B cell (primary cell): ENCODE results near the gene WDR53. TPM values are rescaled to one million over a fixed set of nuclear protein-coding genes. Genes with fewer than 3 reads are reported as not detected.
"Not testable (repeated sequence)": the region's sequence is repeated elsewhere in the genome, so short reads cannot be mapped to it uniquely, and the experiment has no call there.

Source experiments
- ATAC-seq: fragments of 200-7000 bp; cut with Tn5 transposase; one replicate; pipeline ENCODE4 v1.10.0; 2021; ENCODE audit warnings: low read depth, mild to moderate bottlenecking, moderate number of reproducible peaks, moderate library complexity
- CTCF ChIA-PET: fragments of 350-600 bp; sonication (Branson Sonifier 250); formaldehyde crosslinking; loops from one replicate; lab custom pipeline; 2021; ENCODE audit warnings: antibody characterized with exemption, inconsistent platforms; lab: Charles Lee
- POLR2A ChIA-PET: fragments of 350-600 bp; sonication (Branson Sonifier 250); formaldehyde crosslinking; loops from one replicate; lab custom pipeline; 2021; ENCODE audit warnings: antibody characterized with exemption; lab: Charles Lee
- DNase-seq: peaks from one replicate; pipeline ENCODE4 v3.0.0; 2013
- H2AFZ ChIP-seq: 2 replicates; pipeline ENCODE4 v1.6.1; 2012; ENCODE audit warnings: mild to moderate bottlenecking, low read depth, low read length; ENCODE audit not compliant: insufficient read depth, poor library complexity, severe bottlenecking
- H3K27ac ChIP-seq, 2 donors: 1 replicate in 1 of 2; 2 replicates in 1 of 2; pipeline ENCODE4 v1.5.1; 2012 to 2013; ENCODE audit warnings: low read length in 2 of 2, mild to moderate bottlenecking in 2 of 2, moderate library complexity in 1 of 2
- H3K27me3 ChIP-seq, 4 experiments: fragments of 200-600 bp in 1 of 4; sonication (generic) in 1 of 4; replicated peaks in 1 of 4; 1 replicate in 2 of 4; 2 replicates in 2 of 4; pipeline versions ENCODE4 v1.6.1 to v1.7.0; 2013 to 2016; ENCODE audit warnings: low read length in 3 of 4, mild to moderate bottlenecking in 2 of 4, mixed read lengths in 1 of 4, moderate library complexity in 1 of 4; ENCODE audit not compliant: insufficient read depth in 4 of 4, control insufficient read depth in 3 of 4; ENCODE audit errors: control extremely low read depth in 1 of 4
- H3K36me3 ChIP-seq, 2 experiments: replicated peaks in 1 of 2; 1 replicate in 1 of 2; 2 replicates in 1 of 2; pipeline versions ENCODE4 v1.6.1 to v1.7.1; 2013; ENCODE audit warnings: low read length in 1 of 2; ENCODE audit not compliant: insufficient read depth in 2 of 2, control insufficient read depth in 1 of 2; ENCODE audit errors: control extremely low read depth in 1 of 2, extremely low read depth in 1 of 2
- H3K4me1 ChIP-seq, 2 donors: fragments of 200-600 bp in 1 of 2; sonication (generic) in 1 of 2; 1 replicate in 1 of 2; 2 replicates in 1 of 2; pipeline versions ENCODE4 v1.5.1 to v1.6.1; 2013 to 2017; ENCODE audit warnings: low read length in 2 of 2; ENCODE audit not compliant: control insufficient read depth in 2 of 2, insufficient read depth in 2 of 2
- H3K4me2 ChIP-seq: replicated peaks from 2 replicates; pipeline ENCODE3; 2012; ENCODE audit warnings: mild to moderate bottlenecking, low read depth, low read length; ENCODE audit not compliant: poor library complexity, severe bottlenecking
- H3K4me3 ChIP-seq, 5 experiments: fragments of 200-600 bp in 1 of 5; sonication (generic) in 1 of 5; 1 replicate in 3 of 5; 2 replicates in 2 of 5; pipeline versions ENCODE4 v1.5.1 to v1.7.0; 2011 to 2016; ENCODE audit warnings: low read length in 4 of 5, mild to moderate bottlenecking in 4 of 5, low read depth in 2 of 5, control low read depth in 1 of 5, moderate library complexity in 1 of 5; ENCODE audit not compliant: insufficient read depth in 1 of 5; ENCODE audit errors: control extremely low read depth in 1 of 5, extremely low read depth in 1 of 5
- H3K79me2 ChIP-seq: fragments of 200-600 bp; sonication (generic); one replicate; pipeline ENCODE4 v1.6.0; 2016; ENCODE audit warnings: low read length; ENCODE audit not compliant: control insufficient read depth, insufficient read depth
- H3K9ac ChIP-seq: fragments of 200-600 bp; sonication (generic); 2 replicates; pipeline ENCODE4 v1.6.1; 2017; ENCODE audit warnings: mild to moderate bottlenecking, low read length, moderate library complexity
- H3K9me3 ChIP-seq, 3 donors: one replicate each; pipeline versions ENCODE4 v1.6.1 to v1.7.1; 2013; ENCODE audit warnings: low read length in 2 of 3; ENCODE audit not compliant: control insufficient read depth in 2 of 3, insufficient read depth in 1 of 3; ENCODE audit errors: control extremely low read depth in 1 of 3
- H4K20me1 ChIP-seq: 2 replicates; pipeline ENCODE4 v1.6.0; 2012; ENCODE audit warnings: mild to moderate bottlenecking, low read length; ENCODE audit not compliant: insufficient read depth, control insufficient read depth, poor library complexity, severe bottlenecking
- H3K27ac Mint-ChIP-seq: one replicate; pipeline ENCODE4 v1.8.0; 2021; ENCODE audit warnings: mixed read lengths
- H3K27me3 Mint-ChIP-seq: one replicate; pipeline ENCODE4 v1.8.0; 2021; ENCODE audit warnings: mixed read lengths
- H3K4me1 Mint-ChIP-seq: one replicate; pipeline ENCODE4 v1.8.0; 2021; ENCODE audit warnings: mixed read lengths
- H3K4me3 Mint-ChIP-seq: one replicate; pipeline ENCODE4 v1.8.0; 2021; ENCODE audit warnings: mixed read lengths
- H3K9me3 Mint-ChIP-seq: one replicate; pipeline ENCODE4 v1.8.0; 2022; ENCODE audit warnings: mixed read lengths; ENCODE audit not compliant: insufficient read depth
- CTCF ChIP-seq: fragments of 200-600 bp; IDR thresholded peaks from one replicate; pipeline ENCODE4 v1.8.0; 2022; ENCODE audit warnings: antibody characterized with exemption, mild to moderate bottlenecking
- EZH2 ChIP-seq: IDR thresholded peaks from 2 replicates; pipeline ENCODE4 v1.6.1; 2012; ENCODE audit warnings: borderline replicate concordance, low read depth, mild to moderate bottlenecking, moderate library complexity, low read length; ENCODE audit not compliant: insufficient read depth, poor library complexity, severe bottlenecking
- WGBS: methylation state at CpG from one replicate; pipeline ENCODE4 v1.1.5; 2013; ENCODE audit warnings: missing lambda C conversion rate; ENCODE audit not compliant: insufficient coverage; 5-methylcytosine and 5-hydroxymethylcytosine counted together
- intact Hi-C: fragments of 100-400 bp; cut with micrococcal nuclease; formaldehyde crosslinking; loops from one replicate; pipeline ENCODE4 v1.10.0; 2022
- polyA plus RNA-seq: library from polyadenylated mRNA; depleted of rRNA; stranded (reverse); fragments of >200 nt; gene quantifications from 2 replicates; pipeline ENCODE4 v1.2.3, GENCODE V29; 2012
- total RNA-seq, 2 donors: library from RNA; stranded (reverse); fragments of 120-200 nt in 1 of 2; gene quantifications; 1 replicate in 1 of 2; 2 replicates in 1 of 2; pipeline versions ENCODE4 v1.2.3 to v1.2.4, GENCODE V29; 2013 to 2022

Gene WDR53
- total and polyA plus RNA-seq, 2 donors (not counting 1 experiment from before 2014, with no cell fraction given), result 8.2 to 18.2 TPM

GRCh38 chr3:196617256-196617655, 48.9 kb upstream of the WDR53 start:
- H3K79me2 ChIP-seq, result no peaks in the 10 kb centered on the region
- Mint-ChIP-seq H3K27ac (no peak overlapping the region), H3K4me1 (peaks cover 2% of the 10 kb centered on the region), H3K4me3 (no peak overlapping the region), H3K27me3 (no peaks in the 10 kb centered on the region), H3K9me3 (no peaks in the 10 kb centered on the region)
- ChIA-PET POLR2A (interaction anchor here (0.7 kb wide), 1 partner anchor 10 kb away, joined by 3 read pairs; no protein-coding TSS in a partner anchor), CTCF (interaction anchor here (0.6 to 3.2 kb wide), 4 partner anchors 8 to 67 kb away, joined by 3 to 12 read pairs (median 4); no protein-coding TSS in a partner anchor)
- no peak overlapping the region for H3K27ac ChIP-seq
- no peak for TF ChIP-seq EZH2
- no peak for TF ChIP-seq CTCF
- H3K9me3 ChIP-seq, result no peaks in the 10 kb centered on the region
- intact Hi-C loops, result no loop called here
- WGBS, result no CpG with 5 or more reads among the region's 5 CpGs
- H3K4me1 ChIP-seq, result peaks cover 0 to 4% of the 10 kb centered on the region in 2 donors
- H3K4me3 ChIP-seq, result no peak overlapping the region
- H3K4me2 ChIP-seq, result no peak overlapping the region
- DNase-seq (no peak), ATAC-seq (no peak)
- H4K20me1 ChIP-seq, result no peaks in the 10 kb centered on the region
- no peaks in the 10 kb centered on the region for H3K36me3 ChIP-seq
- H2AFZ ChIP-seq, result no peak overlapping the region
- no peak overlapping the region for H3K9ac ChIP-seq
- no peaks in the 10 kb centered on the region for H3K27me3 ChIP-seq

GRCh38 chr3:196615234-196615633, 46.9 kb upstream of the WDR53 start:
- ATAC-seq, intact Hi-C loops, H4K20me1 ChIP-seq, H3K79me2 ChIP-seq, H3K27me3 Mint-ChIP-seq, H3K27me3 ChIP-seq, H3K4me3 ChIP-seq, H3K4me1 ChIP-seq, H3K4me1 Mint-ChIP-seq, H3K9ac ChIP-seq, H3K4me2 ChIP-seq, POLR2A ChIA-PET, H3K9me3 ChIP-seq, H3K9me3 Mint-ChIP-seq, H2AFZ ChIP-seq, DNase-seq, H3K4me3 Mint-ChIP-seq, H3K27ac ChIP-seq, H3K36me3 ChIP-seq, H3K27ac Mint-ChIP-seq: not testable (repeated sequence)
- 94% methylated on average over 2 of the region's 6 CpGs for WGBS
- CTCF ChIA-PET, result interaction anchor here (1.0 to 10.0 kb wide), 3 partner anchors 11 to 73 kb away, joined by 3 to 259 read pairs (median 4); no protein-coding TSS in a partner anchor
